GM12874 (cell line): ENCODE measurements around the gene CD9.

ENCODE experiments used
- CTCF ChIP-seq: IDR thresholded peaks from 2 replicates; pipeline ENCODE4 v1.5.1; 2011; ENCODE audit warnings: low read depth, mild to moderate bottlenecking, control low read depth, low read length, moderate library complexity; ENCODE audit not compliant: insufficient read depth

CD9 gene

DNA sequence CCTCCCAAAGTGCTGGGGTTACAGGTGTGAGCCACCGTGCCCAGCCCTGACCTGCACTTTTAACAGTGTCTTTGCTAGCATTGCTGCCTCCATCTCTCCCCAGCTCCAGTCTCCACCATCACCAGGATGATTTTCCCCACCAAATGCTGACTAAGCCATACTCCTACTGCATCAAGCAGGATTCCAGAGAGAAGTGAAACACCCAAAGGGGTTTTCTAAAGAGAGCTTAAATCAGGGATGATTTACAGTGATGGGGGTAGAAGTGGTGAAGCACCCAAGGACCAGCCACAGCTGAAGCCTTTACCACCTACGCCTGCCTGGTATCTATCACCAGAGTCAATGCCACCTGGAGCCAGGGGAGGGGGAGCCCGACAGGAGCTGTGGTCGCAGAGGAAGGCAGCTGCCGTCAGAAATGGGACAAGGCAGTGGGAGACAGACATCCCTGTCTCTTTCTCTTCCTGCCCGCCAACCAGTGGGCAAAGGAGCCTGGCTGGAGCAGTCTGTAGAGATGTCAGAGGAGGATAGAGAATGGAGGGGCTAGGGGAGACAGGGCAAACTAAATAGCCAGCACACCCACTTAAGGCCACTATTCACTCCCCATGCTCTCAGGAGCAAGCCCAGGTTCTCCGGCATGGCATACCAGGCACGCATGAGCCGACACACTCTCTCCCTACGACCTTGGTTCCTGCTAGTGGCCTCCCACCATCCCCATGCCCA lies 22.4 kb upstream of the CD9 start:
- TF ChIP-seq CTCF, result no peak

DNA sequence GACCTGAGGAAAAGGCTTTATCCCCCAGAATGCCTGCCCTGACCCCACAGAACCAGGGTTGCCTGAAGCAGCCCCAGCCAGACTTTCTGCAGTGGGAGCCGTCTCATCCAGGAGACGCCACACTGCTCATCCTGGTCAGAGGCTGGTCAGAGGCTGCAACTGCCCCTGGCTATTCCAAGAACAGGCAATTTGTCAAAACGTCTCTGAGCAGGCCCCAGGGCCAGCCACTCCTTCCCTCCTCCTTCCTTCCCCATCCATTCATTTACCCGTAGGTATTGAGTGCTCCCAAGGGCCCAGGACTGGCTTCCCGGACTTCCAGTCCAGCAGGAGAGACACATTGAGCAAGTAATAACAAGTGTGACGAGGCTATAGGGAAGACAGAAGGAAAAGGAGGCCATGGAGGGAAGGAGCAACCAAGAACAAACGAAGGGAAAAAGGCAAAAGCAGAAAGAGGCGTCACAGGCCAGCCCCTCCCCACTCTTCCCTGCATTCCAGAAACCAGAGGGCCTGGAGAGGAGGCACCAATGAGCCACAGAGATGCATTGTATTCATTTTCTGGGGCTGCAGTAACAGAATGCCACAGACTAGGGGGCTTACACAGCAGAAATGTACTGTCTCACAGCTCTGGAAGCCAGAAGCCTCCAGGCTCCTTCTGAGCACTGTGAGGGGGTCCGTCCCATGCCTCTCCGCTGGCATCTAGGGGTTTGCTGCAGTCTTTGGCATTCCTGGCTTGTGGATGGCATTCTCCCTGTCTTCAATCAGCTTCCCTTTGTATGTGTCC lies 21.0 kb upstream of the CD9 start:
- no peak for TF ChIP-seq CTCF

- no peak for TF ChIP-seq CTCF
Observed at GRCh38 chr12:6180268-6181051, 19.7 kb upstream of the CD9 start.

- TF ChIP-seq CTCF, result no peak
Observed at GRCh38 chr12:6181166-6181565, 19.0 kb upstream of the CD9 start.

DNA sequence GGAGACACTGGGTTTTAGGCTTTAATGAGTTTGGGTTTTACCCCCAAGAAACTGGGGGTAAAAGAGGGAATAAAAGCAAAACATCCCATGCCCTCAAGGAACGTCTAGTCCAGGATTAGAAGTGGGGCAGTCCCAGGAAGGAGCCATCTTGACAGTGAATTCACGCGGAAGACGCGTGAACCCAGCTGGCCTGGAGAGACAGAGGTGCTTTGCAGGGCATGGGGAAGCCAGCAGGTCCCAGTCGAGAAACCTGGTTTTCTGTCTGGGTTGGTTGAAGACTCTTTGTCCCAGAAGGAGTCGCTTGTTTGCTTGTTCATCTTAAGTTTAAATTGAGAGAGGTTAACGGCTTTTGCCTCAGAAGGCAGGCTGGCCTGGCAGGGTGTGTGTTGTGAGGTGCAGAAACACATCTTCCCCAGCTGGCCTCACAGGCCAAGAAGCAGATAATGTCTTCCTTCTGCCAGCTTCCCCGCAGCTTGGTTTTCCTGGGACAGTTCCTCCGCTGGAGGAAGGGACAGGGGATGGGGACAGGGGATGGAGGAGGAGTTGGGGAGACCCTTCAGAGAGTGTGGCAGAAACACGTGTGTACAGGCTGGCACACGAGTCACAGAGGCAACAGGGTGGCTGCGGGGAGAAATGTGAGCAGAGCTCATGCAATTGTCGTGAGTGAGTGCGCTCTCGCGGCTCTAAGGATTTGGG lies 18.5 kb upstream of the CD9 start:
- no peak for TF ChIP-seq CTCF

GRCh38 chr12:6182279-6182898 lies 17.8 kb upstream of the CD9 start:
- no peak for TF ChIP-seq CTCF
